ENCODE results near the gene C10orf53.

The C10orf53 gene

DNA sequence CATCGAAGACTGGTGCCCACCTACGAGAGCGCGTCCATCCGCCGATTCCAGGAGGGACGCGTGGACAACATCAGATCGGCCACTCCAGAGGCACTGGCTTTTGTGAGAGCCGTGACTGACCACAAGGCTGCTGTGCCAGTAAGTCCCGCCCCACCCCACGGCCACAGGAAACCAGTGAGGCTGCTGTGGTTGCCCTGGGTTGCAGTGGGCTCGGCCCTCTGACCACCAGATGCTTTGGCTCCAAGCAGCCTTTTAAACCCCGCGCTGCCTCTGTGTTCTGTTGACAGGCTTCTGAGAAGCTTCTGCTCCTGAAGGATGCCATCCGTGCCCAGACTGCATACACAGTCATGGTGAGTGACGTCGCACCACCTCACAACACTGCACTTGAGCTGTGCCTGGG lies 24.4 kb upstream of the C10orf53 start:
- Histone ChIP-seq H3K4me2 (ENCODE audit: low read length) (no peak overlapping the region), H3K9me3 (replicated peaks; ENCODE audit: low read length) (no peaks in the 10 kb centered on the region), H3K9ac (ENCODE audit: low read depth, low read length) (no peak overlapping the region), H3K4me1 (ENCODE audit: control insufficient read depth, insufficient read depth, low read length) (no peaks in the 10 kb centered on the region), H3K36me3 (ENCODE audit: insufficient read depth, low read length) (no peaks in the 10 kb centered on the region), H3K4me3 (ENCODE audit: low read length) (no peak overlapping the region), H3K27me3 (ENCODE audit: control insufficient read depth, insufficient read depth, low read length) (peaks cover 20% of the 10 kb centered on the region)

DNA sequence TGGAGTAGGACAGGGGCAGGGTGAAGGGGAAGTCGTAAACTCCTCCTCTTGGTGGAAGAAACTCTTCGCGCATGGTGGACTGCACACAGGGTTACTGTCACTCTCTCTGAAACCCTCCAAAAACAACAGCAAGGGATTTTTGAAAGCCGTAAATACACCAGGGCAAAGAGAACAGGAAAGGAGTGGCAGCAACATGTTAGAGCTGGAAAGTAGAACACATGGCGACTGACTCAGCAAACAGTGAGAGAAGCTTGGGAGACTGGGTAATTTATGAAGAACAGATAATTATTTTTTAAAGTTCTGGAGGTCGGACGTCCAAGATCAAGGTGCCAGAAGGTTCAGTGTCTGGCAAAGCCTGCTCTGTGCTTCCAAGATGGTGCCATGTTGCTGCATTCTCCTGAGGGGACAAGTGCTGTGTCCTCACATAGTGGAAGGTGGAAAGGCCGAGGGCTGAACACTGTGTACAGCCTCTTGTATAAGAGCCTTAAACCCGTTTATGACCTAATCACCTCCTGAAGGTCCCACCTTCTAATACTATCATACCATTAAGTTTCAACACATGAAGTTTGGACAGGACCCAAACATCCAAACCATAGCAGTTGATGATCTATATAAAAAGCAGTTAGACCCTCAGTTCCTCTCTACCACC lies 22.5 kb upstream of the C10orf53 start:
- no peaks in the 10 kb centered on the region for H3K9me3 ChIP-seq (replicated peaks; ENCODE audit: low read length)
- no peaks in the 10 kb centered on the region for H3K36me3 ChIP-seq (ENCODE audit: insufficient read depth, low read length)
- no peak overlapping the region for H3K9ac ChIP-seq (ENCODE audit: low read depth, low read length)
- no peaks in the 10 kb centered on the region for H3K4me1 ChIP-seq (ENCODE audit: control insufficient read depth, insufficient read depth, low read length)
- no peak overlapping the region for H3K4me2 ChIP-seq (ENCODE audit: low read length)
- peaks cover 7% of the 10 kb centered on the region for H3K27me3 ChIP-seq (ENCODE audit: control insufficient read depth, insufficient read depth, low read length)
- H3K4me3 ChIP-seq (ENCODE audit: low read length): no peak overlapping the region

GRCh38 chr10:49657606-49658005 lies 21.8 kb upstream of the C10orf53 start:
- no peaks in the 10 kb centered on the region for H3K36me3 ChIP-seq (ENCODE audit: insufficient read depth, low read length)
- H3K4me1 ChIP-seq (ENCODE audit: control insufficient read depth, insufficient read depth, low read length): no peaks in the 10 kb centered on the region
- H3K27me3 ChIP-seq (ENCODE audit: control insufficient read depth, insufficient read depth, low read length): peaks cover 5% of the 10 kb centered on the region
- no peak overlapping the region for H3K4me2 ChIP-seq (ENCODE audit: low read length)
- H3K9ac ChIP-seq (ENCODE audit: low read depth, low read length): no peak overlapping the region
- H3K9me3 ChIP-seq (replicated peaks; ENCODE audit: low read length): no peaks in the 10 kb centered on the region
- no peak overlapping the region for H3K4me3 ChIP-seq (ENCODE audit: low read length)

GRCh38 chr10:49661140-49661856 lies 18.2 kb upstream of the C10orf53 start:
- Histone ChIP-seq H3K4me3 (ENCODE audit: low read length) (no peak overlapping the region), H3K9ac (ENCODE audit: low read depth, low read length) (no peak overlapping the region), H3K36me3 (ENCODE audit: insufficient read depth, low read length) (no peaks in the 10 kb centered on the region), H3K9me3 (replicated peaks; ENCODE audit: low read length) (no peaks in the 10 kb centered on the region), H3K27me3 (ENCODE audit: control insufficient read depth, insufficient read depth, low read length) (peaks cover 34% of the 10 kb centered on the region), H3K4me1 (ENCODE audit: control insufficient read depth, insufficient read depth, low read length) (no peaks in the 10 kb centered on the region), H3K4me2 (ENCODE audit: low read length) (no peak overlapping the region)

GRCh38 chr10:49662169-49662830 lies 17.2 kb upstream of the C10orf53 start:
- Histone ChIP-seq H3K4me2 (ENCODE audit: low read length) (no peak overlapping the region), H3K4me1 (ENCODE audit: control insufficient read depth, insufficient read depth, low read length) (no peaks in the 10 kb centered on the region), H3K9me3 (replicated peaks; ENCODE audit: low read length) (no peaks in the 10 kb centered on the region), H3K27me3 (ENCODE audit: control insufficient read depth, insufficient read depth, low read length) (peaks cover 38% of the 10 kb centered on the region), H3K9ac (ENCODE audit: low read depth, low read length) (no peak overlapping the region), H3K4me3 (ENCODE audit: low read length) (no peak overlapping the region), H3K36me3 (ENCODE audit: insufficient read depth, low read length) (no peaks in the 10 kb centered on the region)

- no peak overlapping the region for H3K9ac ChIP-seq (ENCODE audit: low read depth, low read length)
- peaks cover 49% of the 10 kb centered on the region for H3K27me3 ChIP-seq (ENCODE audit: control insufficient read depth, insufficient read depth, low read length)
- no peaks in the 10 kb centered on the region for H3K9me3 ChIP-seq (replicated peaks; ENCODE audit: low read length)
- no peak overlapping the region for H3K4me3 ChIP-seq (ENCODE audit: low read length)
- no peaks in the 10 kb centered on the region for H3K4me1 ChIP-seq (ENCODE audit: control insufficient read depth, insufficient read depth, low read length)
- no peaks in the 10 kb centered on the region for H3K36me3 ChIP-seq (ENCODE audit: insufficient read depth, low read length)
- no peak overlapping the region for H3K4me2 ChIP-seq (ENCODE audit: low read length)
These were observed 15.9 kb upstream of the C10orf53 start for GRCh38 chr10:49663596-49663995.

- Histone ChIP-seq H3K4me2 (ENCODE audit: low read length) (no peak overlapping the region), H3K9ac (ENCODE audit: low read depth, low read length) (no peak overlapping the region), H3K9me3 (replicated peaks; ENCODE audit: low read length) (no peaks in the 10 kb centered on the region), H3K4me1 (ENCODE audit: control insufficient read depth, insufficient read depth, low read length) (no peaks in the 10 kb centered on the region), H3K27me3 (ENCODE audit: control insufficient read depth, insufficient read depth, low read length) (peaks cover 55% of the 10 kb centered on the region), H3K4me3 (ENCODE audit: low read length) (no peak overlapping the region), H3K36me3 (ENCODE audit: insufficient read depth, low read length) (no peaks in the 10 kb centered on the region)
These were observed 15.2 kb upstream of the C10orf53 start for GRCh38 chr10:49664006-49664841.

DNA sequence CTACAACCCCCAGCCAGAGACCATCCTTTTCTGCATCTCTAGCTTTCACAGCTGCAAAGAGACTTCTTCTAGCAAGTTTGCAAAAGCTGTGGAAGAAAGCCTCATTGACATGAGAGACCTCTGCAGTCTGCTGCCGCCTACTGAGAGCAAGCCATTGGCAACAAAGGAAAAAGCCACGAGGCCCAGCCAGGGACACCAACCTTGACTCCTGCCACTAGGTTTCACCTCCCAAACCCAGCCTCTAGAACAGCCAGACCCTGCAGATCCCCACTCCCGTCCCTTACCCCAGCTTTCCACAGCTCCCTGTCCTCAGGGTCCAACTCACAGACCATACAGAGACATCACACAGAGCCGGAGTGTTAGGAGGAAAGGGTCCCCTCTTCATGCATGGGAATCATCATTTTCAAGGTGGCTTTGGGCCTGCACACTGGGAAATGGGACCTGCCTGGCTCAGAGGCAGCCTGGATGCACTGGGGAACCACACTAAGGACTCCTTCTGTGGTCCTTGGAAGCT lies 14.6 kb upstream of the C10orf53 start:
- Histone ChIP-seq H3K9me3 (replicated peaks; ENCODE audit: low read length) (no peaks in the 10 kb centered on the region), H3K9ac (ENCODE audit: low read depth, low read length) (no peak overlapping the region), H3K4me1 (ENCODE audit: control insufficient read depth, insufficient read depth, low read length) (no peaks in the 10 kb centered on the region), H3K4me3 (ENCODE audit: low read length) (no peak overlapping the region), H3K4me2 (ENCODE audit: low read length) (no peak overlapping the region), H3K36me3 (ENCODE audit: insufficient read depth, low read length) (no peaks in the 10 kb centered on the region), H3K27me3 (ENCODE audit: control insufficient read depth, insufficient read depth, low read length) (peaks cover 57% of the 10 kb centered on the region)

GRCh38 chr10:49666054-49666615 lies 13.3 kb upstream of the C10orf53 start:
- H3K4me3 ChIP-seq (ENCODE audit: low read length): no peak overlapping the region
- no peaks in the 10 kb centered on the region for H3K4me1 ChIP-seq (ENCODE audit: control insufficient read depth, insufficient read depth, low read length)
- H3K27me3 ChIP-seq (ENCODE audit: control insufficient read depth, insufficient read depth, low read length): peaks cover 63% of the 10 kb centered on the region
- no peak overlapping the region for H3K4me2 ChIP-seq (ENCODE audit: low read length)
- no peaks in the 10 kb centered on the region for H3K9me3 ChIP-seq (replicated peaks; ENCODE audit: low read length)
- no peaks in the 10 kb centered on the region for H3K36me3 ChIP-seq (ENCODE audit: insufficient read depth, low read length)
- no peak overlapping the region for H3K9ac ChIP-seq (ENCODE audit: low read depth, low read length)

DNA sequence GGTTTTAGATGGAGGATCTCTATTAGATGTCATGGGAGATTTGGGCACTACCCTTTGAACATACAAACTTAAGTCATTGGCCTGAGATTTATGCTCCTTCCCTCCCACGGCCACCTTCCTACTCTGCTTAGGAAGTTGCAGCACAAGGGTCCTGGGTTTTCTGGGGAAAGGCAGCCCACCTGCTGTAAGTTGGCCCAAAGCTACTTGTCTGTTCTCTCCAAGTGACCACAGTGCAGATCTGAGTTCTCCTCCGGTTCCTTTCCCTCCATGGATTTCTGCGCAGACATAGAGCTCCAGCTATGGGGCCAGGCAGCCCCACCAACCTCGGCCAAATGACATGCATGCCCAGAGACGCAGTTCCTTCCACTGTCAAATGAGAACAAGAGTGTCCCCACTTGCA lies 12.8 kb upstream of the C10orf53 start:
- Histone ChIP-seq H3K9me3 (replicated peaks; ENCODE audit: low read length) (no peaks in the 10 kb centered on the region), H3K4me3 (ENCODE audit: low read length) (no peak overlapping the region), H3K27me3 (ENCODE audit: control insufficient read depth, insufficient read depth, low read length) (peaks cover 68% of the 10 kb centered on the region), H3K36me3 (ENCODE audit: insufficient read depth, low read length) (no peaks in the 10 kb centered on the region), H3K4me2 (ENCODE audit: low read length) (no peak overlapping the region), H3K4me1 (ENCODE audit: control insufficient read depth, insufficient read depth, low read length) (no peaks in the 10 kb centered on the region), H3K9ac (ENCODE audit: low read depth, low read length) (no peak overlapping the region)

DNA sequence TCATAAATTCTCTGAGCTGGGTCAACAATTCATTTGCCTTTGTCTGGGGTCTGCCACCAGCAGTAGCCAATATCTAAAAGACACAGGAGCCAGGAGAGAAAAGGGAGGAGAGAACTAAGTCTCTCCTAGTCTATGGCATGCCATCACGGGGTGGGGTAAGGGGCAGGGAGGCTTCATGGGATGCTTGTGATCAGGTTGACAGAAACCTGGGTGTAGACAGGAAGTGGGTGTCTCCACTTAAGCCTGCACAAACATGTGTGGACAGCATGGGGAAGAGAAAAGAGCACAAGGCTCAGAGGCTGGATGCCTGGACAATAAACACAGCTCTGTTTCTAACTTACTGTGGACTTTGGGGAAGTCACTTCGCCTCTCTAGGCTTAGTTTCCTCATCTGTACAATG lies 11.5 kb upstream of the C10orf53 start:
- Histone ChIP-seq H3K36me3 (ENCODE audit: insufficient read depth, low read length) (no peaks in the 10 kb centered on the region), H3K4me2 (ENCODE audit: low read length) (no peak overlapping the region), H3K4me3 (ENCODE audit: low read length) (no peak overlapping the region), H3K9me3 (replicated peaks; ENCODE audit: low read length) (no peaks in the 10 kb centered on the region), H3K27me3 (ENCODE audit: control insufficient read depth, insufficient read depth, low read length) (peaks cover 69% of the 10 kb centered on the region), H3K9ac (ENCODE audit: low read depth, low read length) (no peak overlapping the region), H3K4me1 (ENCODE audit: control insufficient read depth, insufficient read depth, low read length) (no peaks in the 10 kb centered on the region)

Data from skeletal muscle satellite cell (primary cell).